Measurements from ENCODE around the gene DMRTC1B.
"Not testable (repeated sequence)": the region's sequence is repeated elsewhere in the genome, so short reads cannot be mapped to it uniquely, and the experiment has no call there.

Gene DMRTC1B, protein sequence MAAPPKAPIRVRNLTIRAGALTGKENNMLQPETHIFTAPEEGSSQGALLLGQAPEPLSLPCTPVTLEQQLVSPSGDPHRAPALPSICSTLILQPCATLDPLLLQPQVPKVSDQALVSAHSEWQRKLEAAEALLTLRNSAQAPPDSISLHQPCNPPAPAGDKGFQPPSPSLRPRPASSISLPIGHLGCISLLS
- total RNA-seq: 0 to 0.04 (median 0) reads per million in 18 experiments

GRCh38 chrX:72776653-72777466 lies at the start of gene DMRTC1B:
Gene DMRTC1B (plus strand): TSS chrX:72776890. CDS start chrX:72845136, 68,246 bp downstream.
- not testable (repeated sequence) for DNase-seq

GRCh38 chrX:72727846-72728245 lies 48.8 kb upstream of the DMRTC1B start:
- DNase-seq: no peak

GRCh38 chrX:72733636-72734035 lies 43.1 kb upstream of the DMRTC1B start:
- DNase-seq: not testable (repeated sequence)

DNA sequence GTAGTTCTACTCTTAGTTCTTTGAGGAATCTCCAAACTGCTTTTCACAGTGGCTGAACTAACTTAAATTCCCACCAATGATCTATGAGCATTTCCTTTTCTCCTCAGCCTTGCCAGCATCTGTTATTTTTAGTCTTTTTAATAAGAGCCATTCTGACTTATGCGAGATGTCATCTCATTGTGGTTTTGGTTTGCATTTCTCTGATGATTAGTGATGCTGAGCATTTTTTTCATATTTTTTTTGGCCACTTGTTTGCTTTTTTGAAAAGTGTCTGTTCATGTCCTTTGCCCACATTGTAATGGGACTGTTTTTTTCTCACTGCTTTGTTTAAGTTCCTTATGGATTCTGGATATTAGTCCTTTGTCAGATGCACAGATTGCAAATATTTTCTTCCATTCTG lies 41.1 kb upstream of the DMRTC1B start:
- DNase-seq: no peak

DNA sequence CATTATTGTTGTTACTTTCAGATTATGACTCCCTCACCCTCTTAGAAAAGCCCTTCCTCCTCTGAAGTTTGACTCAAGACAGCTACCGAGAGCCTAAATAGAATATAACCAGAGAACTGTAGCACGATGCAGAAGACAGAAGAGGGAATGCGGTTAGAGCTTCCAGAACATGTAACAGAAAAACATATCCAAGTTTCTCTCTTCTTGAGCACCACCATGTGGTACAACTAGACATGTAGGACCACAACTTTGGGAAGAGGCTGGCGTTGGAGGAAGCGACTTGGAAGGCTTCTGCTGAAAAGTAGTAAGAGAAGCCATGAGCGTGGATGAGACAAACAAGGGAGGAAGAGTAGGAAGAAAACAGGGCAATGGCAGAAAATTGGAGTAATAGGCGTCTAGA lies 31.1 kb upstream of the DMRTC1B start:
- not testable (repeated sequence) for DNase-seq

- not testable (repeated sequence) for DNase-seq
Observed at GRCh38 chrX:72748545-72748944, 28.1 kb upstream of the DMRTC1B start.

- not testable (repeated sequence) for DNase-seq
Observed at GRCh38 chrX:72760454-72760853, 16.2 kb upstream of the DMRTC1B start.

- not testable (repeated sequence) for DNase-seq
Observed at GRCh38 chrX:72777467-72777790, 739 bp downstream of the DMRTC1B start.

GRCh38 chrX:72778146-72778545 lies 1.5 kb downstream of the DMRTC1B start:
- not testable (repeated sequence) for DNase-seq

GRCh38 chrX:72782560-72782959 lies 5.9 kb downstream of the DMRTC1B start, which contains the start of gene FAM236B:
Gene FAM236B (minus strand): TSS chrX:72782660. CDS start chrX:72782560, 100 bp downstream.
- not testable (repeated sequence) for DNase-seq

GRCh38 chrX:72783365-72783936 lies 6.8 kb downstream of the DMRTC1B start:
- not testable (repeated sequence) for DNase-seq

- not testable (repeated sequence) for DNase-seq
Observed at GRCh38 chrX:72783964-72784363, 7.3 kb downstream of the DMRTC1B start.

- not testable (repeated sequence) for DNase-seq
Observed at GRCh38 chrX:72788142-72788541, 11.5 kb downstream of the DMRTC1B start.

DNA sequence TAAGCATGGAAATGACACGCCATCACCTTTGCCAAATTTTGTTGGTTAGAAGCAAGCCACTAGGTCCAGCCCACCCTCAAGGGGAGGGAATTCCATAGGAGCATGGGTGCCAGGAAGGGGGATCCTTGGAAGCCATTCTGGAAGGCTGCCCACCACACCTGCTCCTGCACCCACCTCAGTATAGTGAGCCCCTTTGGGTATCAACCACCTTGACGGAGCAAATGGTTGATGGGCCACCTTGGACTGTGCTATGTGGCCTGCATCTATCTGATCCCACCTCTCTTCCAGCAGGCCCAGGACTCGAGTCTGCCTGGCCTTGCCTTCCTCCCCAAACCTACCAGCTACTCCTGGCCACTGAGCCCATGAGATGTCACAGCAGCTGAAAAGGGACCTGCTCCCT lies 13.7 kb downstream of the DMRTC1B start:
- DNase-seq: not testable (repeated sequence)

DNA sequence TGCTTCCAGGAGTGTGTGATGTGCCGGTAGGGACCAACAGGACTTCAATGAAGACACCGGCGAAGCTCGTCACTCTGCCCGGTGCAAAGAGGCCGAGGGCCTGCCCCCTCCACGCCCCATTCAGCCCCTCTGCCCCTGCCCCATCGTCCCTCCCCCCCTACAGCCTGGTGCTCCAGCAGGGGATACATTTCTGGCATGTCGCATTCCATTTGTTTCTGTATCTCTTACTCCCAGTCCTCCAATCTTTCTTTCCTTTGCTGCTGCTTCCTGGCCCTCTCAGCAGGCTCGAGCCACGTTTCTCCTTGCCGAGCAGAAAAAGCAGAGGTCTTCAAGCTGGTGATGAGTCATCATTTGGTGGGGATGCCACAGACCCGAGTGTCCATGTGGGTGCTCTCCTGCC lies 31.4 kb downstream of the DMRTC1B start, which contains the start of gene FAM236D:
Gene FAM236D (minus strand): TSS at position 101 of the 400 bp plus-strand sequence. CDS start 100 bp downstream, at position 1.
- DNase-seq: not testable (repeated sequence)

- DNase-seq: not testable (repeated sequence)
Observed at GRCh38 chrX:72830701-72831100, 54.0 kb downstream of the DMRTC1B start.

- DNase-seq: not testable (repeated sequence)
Observed at GRCh38 chrX:72837532-72837931, 60.8 kb downstream of the DMRTC1B start.

GRCh38 chrX:72882898-72883297 lies 106.2 kb downstream of the DMRTC1B start:
- not testable (repeated sequence) for DNase-seq

- DNase-seq: not testable (repeated sequence)
Observed at GRCh38 chrX:72889740-72890139, 113.0 kb downstream of the DMRTC1B start.
